Thymus (tissue), 11 donors: ENCODE results near the gene FBXO10. TPM values are rescaled to one million over a fixed set of nuclear protein-coding genes. Genes with fewer than 3 reads are reported as not detected.

ENCODE experiments used
- DNase-seq, 9 donors: peaks; one replicate each; pipeline ENCODE4 v3.0.0-alpha.2; 2013; ENCODE audit warnings: low spot score in 9 of 9, low read depth in 6 of 9, missing footprints in 1 of 9
- H3K27ac ChIP-seq, 2 donors: one replicate each; pipeline ENCODE4 v1.5.1; 2013; ENCODE audit warnings: control low read depth in 1 of 2, low read depth in 1 of 2, low read length in 1 of 2, mild to moderate bottlenecking in 1 of 2, moderate library complexity in 1 of 2
- H3K27me3 ChIP-seq, 2 donors: one replicate each; pipeline ENCODE4 v1.5.1; 2013; ENCODE audit warnings: low read length in 1 of 2; ENCODE audit not compliant: control insufficient read depth in 2 of 2, insufficient read depth in 1 of 2
- H3K36me3 ChIP-seq, 2 donors: one replicate each; pipeline ENCODE4 v1.5.1; 2013; ENCODE audit warnings: low read length in 1 of 2, mild to moderate bottlenecking in 1 of 2, moderate library complexity in 1 of 2; ENCODE audit not compliant: control insufficient read depth in 2 of 2, insufficient read depth in 2 of 2
- H3K4me1 ChIP-seq, 2 donors: one replicate each; pipeline ENCODE4 v1.5.1; 2013; ENCODE audit warnings: low read length in 2 of 2; ENCODE audit not compliant: control insufficient read depth in 2 of 2, insufficient read depth in 2 of 2
- H3K4me3 ChIP-seq, 2 donors: one replicate each; pipeline ENCODE4 v1.5.1; 2013; ENCODE audit warnings: low read length in 2 of 2, control low read depth in 1 of 2, mild to moderate bottlenecking in 1 of 2
- H3K9me3 ChIP-seq, 2 donors: one replicate each; pipeline ENCODE4 v1.5.1; 2013; ENCODE audit warnings: low read length in 1 of 2, mild to moderate bottlenecking in 1 of 2; ENCODE audit not compliant: control insufficient read depth in 2 of 2, insufficient read depth in 1 of 2
- WGBS: extraction: QIAGEN DNeasy Blood & Tissue Kit; methylation state at CpG from one replicate; pipeline ENCODE4 v1.1.7; 2013; 5-methylcytosine and 5-hydroxymethylcytosine counted together
- polyA plus RNA-seq: library from polyadenylated mRNA; stranded (reverse); fragments of 200-250 nt; gene quantifications from one replicate; pipeline ENCODE4 v1.2.3, GENCODE V29; 2013
- total RNA-seq: library from RNA; stranded (reverse); fragments of 120-200 nt; gene quantifications from one replicate; pipeline ENCODE4 v1.2.4, GENCODE V29; 2013
- donor health status: healthy.

The FBXO10 gene
- total and polyA plus RNA-seq, 2 donors = 2.5 to 3.2 TPM

GRCh38 chr9:37504605-37505004 lies 71.6 kb downstream of the FBXO10 start:
- no peaks in the 10 kb centered on the region for H3K27me3 ChIP-seq
- DNase-seq = no peak
- no peak overlapping the region for H3K27ac ChIP-seq
- no peaks in the 10 kb centered on the region for H3K4me1 ChIP-seq
- peaks cover 51 to 60% of the 10 kb centered on the region in 2 donors for H3K36me3 ChIP-seq
- H3K9me3 ChIP-seq = no peaks in the 10 kb centered on the region
- H3K4me3 ChIP-seq = no peak overlapping the region
- WGBS = 97% methylated on average over 5 of the region's 5 CpGs

DNA sequence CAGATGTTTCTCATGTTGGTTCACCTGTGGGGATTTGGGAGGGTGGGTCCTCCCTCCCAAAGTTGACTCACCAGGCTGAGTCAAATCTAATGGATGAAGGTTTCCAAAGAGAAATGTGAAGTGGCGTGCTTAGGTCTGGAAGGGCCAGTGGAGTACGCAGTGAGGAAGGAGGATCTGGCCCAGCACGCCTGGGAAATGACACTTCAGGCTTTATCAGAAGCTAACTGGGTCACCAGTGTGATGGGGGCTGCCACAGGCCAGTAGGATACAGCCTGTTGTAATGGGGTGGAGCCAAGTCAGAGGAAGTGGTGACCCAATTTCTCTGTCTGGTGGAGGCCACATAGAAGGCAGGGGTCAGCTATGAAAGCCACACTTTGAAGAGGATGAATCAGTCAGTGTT lies 72.4 kb downstream of the FBXO10 start:
- no peak overlapping the region for H3K27ac ChIP-seq
- DNase-seq = no peak

DNA sequence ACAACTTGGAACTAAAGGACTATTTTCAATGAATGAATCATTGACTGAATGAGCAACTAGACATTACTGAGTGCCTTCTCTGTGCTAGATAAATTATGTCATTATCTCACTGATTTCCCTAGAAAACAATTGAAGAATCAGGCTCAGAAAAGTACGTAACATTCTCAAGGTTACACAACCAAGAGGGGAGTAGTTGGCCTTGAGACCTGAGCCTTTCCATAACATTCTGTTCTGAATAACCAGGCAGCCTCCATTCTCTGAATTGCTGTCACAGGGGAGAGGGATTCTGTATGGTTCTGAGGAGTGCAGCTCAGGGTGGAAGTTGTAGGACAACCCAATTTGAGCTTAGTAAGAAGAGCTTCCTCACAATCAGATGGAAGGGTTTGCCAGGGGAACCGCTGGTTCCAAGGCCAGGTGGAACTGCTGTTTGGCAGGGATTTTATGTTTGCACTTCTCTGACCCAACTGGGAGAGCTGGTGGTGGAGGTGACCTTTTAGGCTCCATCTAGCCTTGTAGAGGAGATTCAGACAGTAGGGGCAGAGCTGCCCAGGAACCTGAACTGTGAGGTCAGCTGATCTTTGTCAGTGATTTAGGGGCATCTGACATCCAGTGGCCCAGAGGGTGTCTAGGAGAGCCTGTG lies 74.1 kb downstream of the FBXO10 start:
- Histone ChIP-seq H3K9me3 (no peaks in the 10 kb centered on the region), H3K4me3 (no peak overlapping the region), H3K27me3 (no peaks in the 10 kb centered on the region), H3K36me3 (peaks cover 62 to 64% of the 10 kb centered on the region in 2 donors), H3K4me1 (no peaks in the 10 kb centered on the region), H3K27ac (no peak overlapping the region)
- WGBS = over 99% methylated on average over 2 of the region's 2 CpGs
- DNase-seq = no peak

More for the DNA sequence above, 72.4 kb downstream of the FBXO10 start:
- 97% methylated on average over 3 of the region's 3 CpGs for WGBS
- Histone ChIP-seq H3K4me3 (no peak overlapping the region), H3K4me1 (no peaks in the 10 kb centered on the region), H3K36me3 (peaks cover 57 to 67% of the 10 kb centered on the region in 2 donors), H3K9me3 (no peaks in the 10 kb centered on the region), H3K27me3 (no peaks in the 10 kb centered on the region)

GRCh38 chr9:37499297-37499696 lies 76.9 kb downstream of the FBXO10 start:
- Histone ChIP-seq H3K36me3 (peaks cover 75 to 78% of the 10 kb centered on the region in 2 donors), H3K27me3 (no peaks in the 10 kb centered on the region), H3K4me1 (no peaks in the 10 kb centered on the region), H3K4me3 (no peak overlapping the region), H3K9me3 (no peaks in the 10 kb centered on the region), H3K27ac (no peak overlapping the region)
- over 99% methylated on average over 6 of the region's 6 CpGs for WGBS
- no peak for DNase-seq

GRCh38 chr9:37498457-37498856 lies 77.7 kb downstream of the FBXO10 start:
- Histone ChIP-seq H3K4me3 (no peak overlapping the region), H3K27ac (no peak overlapping the region), H3K9me3 (no peaks in the 10 kb centered on the region), H3K27me3 (no peaks in the 10 kb centered on the region), H3K36me3 (peaks cover 75 to 80% of the 10 kb centered on the region in 2 donors), H3K4me1 (no peaks in the 10 kb centered on the region)
- WGBS = 98% methylated on average over 3 of the region's 3 CpGs
- DNase-seq = no peak

DNA sequence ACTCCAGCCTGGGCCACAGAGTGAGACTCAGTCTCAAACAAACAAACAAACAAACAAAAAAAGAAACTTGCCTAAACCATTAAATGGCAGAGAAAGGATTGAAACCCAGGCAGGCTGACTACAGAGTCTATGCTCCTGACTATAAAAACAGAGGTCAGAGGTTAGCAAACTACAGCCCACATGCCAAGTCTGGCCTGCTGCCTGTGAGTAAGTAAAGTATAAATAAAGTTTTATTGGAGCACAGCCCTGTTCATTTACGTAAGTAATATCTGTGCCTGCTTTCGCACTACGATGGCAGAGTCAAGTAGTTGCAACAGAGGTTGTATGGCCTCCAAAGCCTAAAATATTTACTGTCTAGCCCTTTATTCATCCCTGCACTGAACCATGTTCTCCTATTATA lies 78.9 kb downstream of the FBXO10 start:
- Histone ChIP-seq H3K27me3 (no peaks in the 10 kb centered on the region), H3K4me1 (no peaks in the 10 kb centered on the region), H3K36me3 (peaks cover 73 to 80% of the 10 kb centered on the region in 2 donors), H3K9me3 (no peaks in the 10 kb centered on the region), H3K27ac (no peak overlapping the region), H3K4me3 (no peak overlapping the region)
- DNase-seq = no peak
- WGBS = 98% methylated on average over 3 of the region's 3 CpGs

GRCh38 chr9:37496020-37496419 lies 80.2 kb downstream of the FBXO10 start:
- Histone ChIP-seq H3K36me3 (peaks cover 60 to 69% of the 10 kb centered on the region in 2 donors), H3K9me3 (no peaks in the 10 kb centered on the region), H3K4me3 (no peak overlapping the region), H3K27me3 (no peaks in the 10 kb centered on the region), H3K4me1 (no peaks in the 10 kb centered on the region), H3K27ac (no peak overlapping the region)
- no peak for DNase-seq
- WGBS = 96% methylated on average over 4 of the region's 4 CpGs

- H3K9me3 ChIP-seq = no peaks in the 10 kb centered on the region
- H3K36me3 ChIP-seq = peaks cover 56 to 66% of the 10 kb centered on the region in 2 donors
- WGBS = 98% methylated on average over 5 of the region's 5 CpGs
- H3K27ac ChIP-seq = no peak overlapping the region
- DNase-seq = no peak
- no peak overlapping the region for H3K4me3 ChIP-seq
- H3K27me3 ChIP-seq = no peaks in the 10 kb centered on the region
- no peaks in the 10 kb centered on the region for H3K4me1 ChIP-seq
Measured at GRCh38 chr9:37495571-37495970, 80.6 kb downstream of the FBXO10 start.

DNA sequence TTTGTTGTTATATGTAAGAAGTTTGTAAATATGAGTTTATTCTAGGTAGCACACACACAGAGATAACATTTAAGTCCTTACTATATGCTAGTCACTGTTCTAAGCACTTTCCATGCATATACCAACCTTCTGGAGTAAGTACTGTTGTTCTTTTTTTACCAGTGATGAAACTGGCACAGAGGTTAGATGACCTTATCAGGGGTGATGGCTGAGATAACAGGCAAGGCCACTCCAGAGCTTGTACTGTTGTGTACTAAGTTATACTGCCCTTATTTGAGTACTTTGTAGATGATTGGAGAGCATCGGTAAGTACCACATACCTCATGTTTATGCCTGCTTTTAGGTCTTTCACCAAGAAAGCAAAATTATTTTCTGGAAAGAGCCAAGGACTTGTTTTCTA lies 84.2 kb downstream of the FBXO10 start:
- no peak overlapping the region for H3K27ac ChIP-seq
- WGBS = 100% methylated on average over 1 of the region's 1 CpG
- no peaks in the 10 kb centered on the region for H3K9me3 ChIP-seq
- no peak overlapping the region for H3K4me3 ChIP-seq
- H3K27me3 ChIP-seq = no peaks in the 10 kb centered on the region
- DNase-seq = no peak
- peaks cover 36 to 50% of the 10 kb centered on the region in 2 donors for H3K36me3 ChIP-seq
- peaks cover 0 to 2% of the 10 kb centered on the region in 2 donors for H3K4me1 ChIP-seq
